ENCODE data around the gene HMGN4. TPM values are rescaled to one million over a fixed set of nuclear protein-coding genes. Genes with fewer than 3 reads are reported as not detected.
A peak's percentile ranks its signal among the peaks of the same experiment; 100 is the strongest.

HMGN4 gene
- total RNA-seq, 1 donor from 2014 or later, result 49.4 TPM

DNA sequence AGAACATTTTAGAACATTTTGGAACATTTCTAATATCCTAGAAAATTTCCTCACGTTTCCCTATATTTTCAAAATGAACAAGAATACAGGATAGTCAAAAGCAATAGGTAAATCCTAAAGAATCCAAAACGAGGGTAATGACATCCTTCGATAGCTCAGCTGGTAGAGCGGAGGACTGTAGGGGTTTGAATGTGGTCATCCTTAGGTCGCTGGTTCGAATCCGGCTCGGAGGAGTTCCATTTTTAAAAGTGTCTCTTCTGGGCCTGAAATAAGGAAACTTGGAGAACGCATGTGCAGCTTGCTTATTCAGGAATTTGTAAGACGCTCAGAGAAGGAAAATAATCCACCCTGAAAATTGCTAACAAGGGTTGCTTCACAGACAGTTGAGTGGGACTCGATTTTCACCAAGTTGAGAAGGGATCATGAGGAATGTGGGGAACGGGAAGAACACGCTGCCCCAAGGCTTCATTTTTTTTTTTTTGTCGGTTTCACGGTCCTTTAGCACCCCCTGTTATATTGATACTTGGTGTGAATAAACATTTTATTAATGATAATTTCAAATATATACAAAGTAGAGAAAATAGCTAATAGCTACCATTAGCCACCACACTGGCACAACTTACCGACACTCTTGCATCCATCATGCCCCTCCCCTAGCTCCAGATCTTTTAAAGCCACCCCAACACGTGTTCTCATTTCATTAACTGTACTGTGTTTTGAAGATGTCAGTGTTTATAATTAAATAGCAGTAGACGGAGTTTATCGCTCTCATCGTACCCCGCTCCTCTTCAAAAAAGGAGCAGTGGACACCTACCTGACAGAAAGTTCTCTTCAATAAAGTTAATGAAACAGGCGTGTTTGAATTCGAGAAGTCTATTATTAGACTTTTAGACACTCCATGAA lies 56.8 kb downstream of the HMGN4 start:
- no peak for TF ChIP-seq EZH2 (IDR thresholded peaks at IDR 0.05; ENCODE audit: insufficient read depth, low read length)
- TF ChIP-seq, protein P1, sequence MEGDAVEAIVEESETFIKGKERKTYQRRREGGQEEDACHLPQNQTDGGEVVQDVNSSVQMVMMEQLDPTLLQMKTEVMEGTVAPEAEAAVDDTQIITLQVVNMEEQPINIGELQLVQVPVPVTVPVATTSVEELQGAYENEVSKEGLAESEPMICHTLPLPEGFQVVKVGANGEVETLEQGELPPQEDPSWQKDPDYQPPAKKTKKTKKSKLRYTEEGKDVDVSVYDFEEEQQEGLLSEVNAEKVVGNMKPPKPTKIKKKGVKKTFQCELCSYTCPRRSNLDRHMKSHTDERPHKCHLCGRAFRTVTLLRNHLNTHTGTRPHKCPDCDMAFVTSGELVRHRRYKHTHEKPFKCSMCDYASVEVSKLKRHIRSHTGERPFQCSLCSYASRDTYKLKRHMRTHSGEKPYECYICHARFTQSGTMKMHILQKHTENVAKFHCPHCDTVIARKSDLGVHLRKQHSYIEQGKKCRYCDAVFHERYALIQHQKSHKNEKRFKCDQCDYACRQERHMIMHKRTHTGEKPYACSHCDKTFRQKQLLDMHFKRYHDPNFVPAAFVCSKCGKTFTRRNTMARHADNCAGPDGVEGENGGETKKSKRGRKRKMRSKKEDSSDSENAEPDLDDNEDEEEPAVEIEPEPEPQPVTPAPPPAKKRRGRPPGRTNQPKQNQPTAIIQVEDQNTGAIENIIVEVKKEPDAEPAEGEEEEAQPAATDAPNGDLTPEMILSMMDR (IDR thresholded peaks at IDR 0.05; ENCODE audit: insufficient read depth, low read depth, low read length), result no peak
- no peaks in the 10 kb centered on the region for H3K9me3 ChIP-seq (ENCODE audit: insufficient read depth, low read depth, low read length)
- peak overlapping the region; percentile 81 for H3K4me3 Mint-ChIP-seq (ENCODE audit: unreplicated experiment)

DNA sequence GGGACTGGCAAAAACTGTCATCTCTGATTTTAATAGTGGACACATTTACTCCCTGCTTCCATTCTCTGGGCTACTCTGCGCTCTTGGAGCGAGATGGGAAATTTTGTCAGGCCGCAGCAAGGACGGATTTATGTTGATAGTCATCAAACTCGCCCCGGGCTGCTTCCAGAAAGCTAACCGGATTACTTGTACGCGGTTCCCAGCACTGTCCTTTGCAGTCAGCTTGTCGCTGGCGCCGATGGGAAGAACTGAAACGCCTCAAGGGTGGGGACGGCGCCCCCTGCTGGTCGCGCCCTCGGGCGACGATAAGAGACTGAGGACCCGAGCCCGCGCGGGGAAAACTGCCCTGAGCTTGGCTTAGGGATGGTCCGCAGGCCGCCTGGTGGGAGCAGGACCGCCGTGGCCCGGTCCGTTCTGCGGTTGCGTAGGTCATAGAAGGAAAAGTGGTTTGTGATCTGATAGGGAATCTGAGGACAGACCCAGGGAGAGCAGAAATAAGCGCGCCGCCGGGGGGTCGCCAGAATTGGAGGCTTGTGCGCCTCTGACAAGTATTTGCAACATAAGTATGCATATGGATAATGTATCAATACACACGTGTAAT lies 57.6 kb downstream of the HMGN4 start:
- peaks cover 3% of the 10 kb centered on the region for H3K4me1 Mint-ChIP-seq (ENCODE audit: low read depth, unreplicated experiment)
- Histone ChIP-seq H3K79me2 (ENCODE audit: insufficient read depth, low read length) (peaks cover 22% of the 10 kb centered on the region), H2AFZ (ENCODE audit: low read depth, low read length) (peak overlapping the region; percentile 66), H3K4me2 (ENCODE audit: low read length) (peak overlapping the region; percentile 99), H3K9ac (ENCODE audit: low read length) (peak overlapping the region; percentile 72), H3K27me3 (ENCODE audit: insufficient read depth, low read length) (peaks cover 22% of the 10 kb centered on the region), H3K4me3 (ENCODE audit: insufficient read depth, low read depth, low read length) (peak overlapping the region; percentile 99), H3K36me3 (ENCODE audit: insufficient read depth, low read length) (peaks cover 17% of the 10 kb centered on the region), H4K20me1 (ENCODE audit: insufficient read depth, low read length) (peaks cover 10% of the 10 kb centered on the region), H3K9me3 (ENCODE audit: insufficient read depth, low read depth, low read length) (no peaks in the 10 kb centered on the region), H3K4me1 (ENCODE audit: insufficient read depth, low read length) (peaks cover 17% of the 10 kb centered on the region), H3K27ac (ENCODE audit: low read depth, low read length) (no peak overlapping the region)
- H3K36me3 Mint-ChIP-seq (ENCODE audit: low read depth, unreplicated experiment), result peaks cover 3% of the 10 kb centered on the region
- no peak overlapping the region for H3K4me3 Mint-ChIP-seq (ENCODE audit: unreplicated experiment)
- no peak overlapping the region for H3K27ac Mint-ChIP-seq (ENCODE audit: unreplicated experiment)
- no peaks in the 10 kb centered on the region for H3K9me3 Mint-ChIP-seq (ENCODE audit: unreplicated experiment)
- peaks cover 5% of the 10 kb centered on the region for H3K27me3 Mint-ChIP-seq (ENCODE audit: low read depth, unreplicated experiment)
- DNase-seq (ENCODE audit: low read depth) (peak; percentile 63), FAIRE-seq (no peak)
- TF ChIP-seq, protein P1 (IDR thresholded peaks at IDR 0.05; ENCODE audit: insufficient read depth, low read depth, low read length), result peak; percentile 75
- TF ChIP-seq EZH2 (IDR thresholded peaks at IDR 0.05; ENCODE audit: insufficient read depth, low read length), result no peak

More for the DNA sequence above, 56.8 kb downstream of the HMGN4 start:
- no peaks in the 10 kb centered on the region for H3K9me3 Mint-ChIP-seq (ENCODE audit: unreplicated experiment)
- FAIRE-seq (peak; percentile 73), DNase-seq (ENCODE audit: low read depth) (peak; percentile 64)
- Histone ChIP-seq H3K27ac (ENCODE audit: low read depth, low read length) (no peak overlapping the region), H3K79me2 (ENCODE audit: insufficient read depth, low read length) (peaks cover 22% of the 10 kb centered on the region), H3K4me3 (ENCODE audit: insufficient read depth, low read depth, low read length) (peak overlapping the region; percentile 99), H3K4me2 (ENCODE audit: low read length) (peak overlapping the region; percentile 99), H3K9ac (ENCODE audit: low read length) (peak overlapping the region; percentile 72), H3K27me3 (ENCODE audit: insufficient read depth, low read length) (peaks cover 22% of the 10 kb centered on the region), H3K36me3 (ENCODE audit: insufficient read depth, low read length) (peaks cover 17% of the 10 kb centered on the region), H3K4me1 (ENCODE audit: insufficient read depth, low read length) (peaks cover 17% of the 10 kb centered on the region), H4K20me1 (ENCODE audit: insufficient read depth, low read length) (peaks cover 10% of the 10 kb centered on the region), H2AFZ (ENCODE audit: low read depth, low read length) (peak overlapping the region; percentile 66)
- peaks cover 5% of the 10 kb centered on the region for H3K27me3 Mint-ChIP-seq (ENCODE audit: low read depth, unreplicated experiment)
- peaks cover 3% of the 10 kb centered on the region for H3K36me3 Mint-ChIP-seq (ENCODE audit: low read depth, unreplicated experiment)
- H3K4me1 Mint-ChIP-seq (ENCODE audit: low read depth, unreplicated experiment), result peaks cover 3% of the 10 kb centered on the region
- no peak overlapping the region for H3K27ac Mint-ChIP-seq (ENCODE audit: unreplicated experiment)

Other genes with a start within 250 kb of the HMGN4 start
- 31.7 and 34.1 TPM in 2 replicates for gene BTN3A2, start 173.2 kb upstream of the HMGN4 start, total RNA-seq
- gene BTN2A2, start 155.3 kb upstream of the HMGN4 start, total RNA-seq, result 19.9 and 25.1 TPM in 2 replicates
- gene BTN3A1, start 136.1 kb upstream of the HMGN4 start, total RNA-seq, result 22.2 and 29.9 TPM in 2 replicates
- gene BTN3A3, start 97.9 kb upstream of the HMGN4 start, total RNA-seq, result 4.7 and 6.2 TPM in 2 replicates
- 50.4 and 51.5 TPM in 2 replicates for gene BTN2A1, start 80.4 kb upstream of the HMGN4 start, total RNA-seq
- not detected in 2 replicates for gene BTN1A1, start 38.1 kb upstream of the HMGN4 start, total RNA-seq
- gene ABT1, start 58.6 kb downstream of the HMGN4 start, total RNA-seq, result 17.1 and 17.3 TPM in 2 replicates
- gene ZNF322, start 121.4 kb downstream of the HMGN4 start, total RNA-seq, result 25.2 and 27.3 TPM in 2 replicates